Stimulated activated CD8-positive, alpha-beta memory T cell treated with anti-CD3 and anti-CD28 coated beads, Interleukin-4, amount 100 ng/mL, for 24 hours (primary cell): ENCODE results near the gene SPEM1.

ENCODE experiments used
- DNase-seq: peaks from one replicate; pipeline ENCODE4 v3.0.0-alpha.2; 2020; ENCODE audit warnings: low read depth

Gene SPEM1

DNA sequence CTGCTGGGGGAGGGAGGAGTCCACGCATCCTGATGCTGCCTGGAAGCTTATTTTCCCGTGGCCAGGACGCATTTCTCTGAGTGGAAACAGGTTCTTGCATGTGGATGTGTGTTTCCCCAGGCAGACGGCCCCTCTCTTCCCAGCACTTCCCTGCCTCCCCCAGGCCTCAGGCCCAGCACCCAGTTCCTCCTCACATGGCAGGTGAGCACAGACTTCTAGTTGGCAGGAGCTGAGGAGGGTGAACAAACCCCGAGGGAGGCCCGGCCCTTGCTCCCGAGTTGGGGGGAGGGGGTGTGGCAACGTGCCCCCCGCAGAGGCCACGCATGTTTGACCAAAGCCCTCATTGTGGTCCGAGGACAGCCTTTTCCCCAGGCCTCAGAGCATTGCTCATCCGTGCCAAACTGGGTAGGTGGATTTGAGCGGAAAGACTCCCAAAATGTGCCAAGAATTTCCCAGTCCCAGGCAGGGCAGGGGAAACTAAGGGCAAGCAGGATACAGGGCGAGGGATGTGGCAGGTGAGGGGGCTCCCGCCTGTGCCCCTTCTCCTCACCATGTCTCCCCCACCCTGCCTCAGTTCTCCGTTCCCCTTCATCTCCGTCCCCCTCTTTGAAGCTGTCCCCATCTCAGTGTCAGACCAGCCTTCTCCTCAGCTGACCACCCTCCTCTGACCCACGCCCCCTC, 1.5 kb upstream of the SPEM1 start:
- no peak for DNase-seq

- DNase-seq: no peak
Observed at GRCh38 chr17:7421186-7421585, 1.1 kb downstream of the SPEM1 start.

- DNase-seq: no peak
Observed at GRCh38 chr17:7423679-7424078, 3.6 kb downstream of the SPEM1 start.

- DNase-seq: no peak
Observed at GRCh38 chr17:7425316-7425715, 5.2 kb downstream of the SPEM1 start, which contains the start of gene SPEM2. Gene SPEM2, plus strand, starts transcription at chr17:7425616. Its CDS starts 73 bp downstream, at chr17:7425689.

GRCh38 chr17:7425756-7426155, 5.6 kb downstream of the SPEM1 start:
- DNase-seq: no peak

GRCh38 chr17:7426203-7426863, 6.2 kb downstream of the SPEM1 start:
- no peak for DNase-seq

DNA sequence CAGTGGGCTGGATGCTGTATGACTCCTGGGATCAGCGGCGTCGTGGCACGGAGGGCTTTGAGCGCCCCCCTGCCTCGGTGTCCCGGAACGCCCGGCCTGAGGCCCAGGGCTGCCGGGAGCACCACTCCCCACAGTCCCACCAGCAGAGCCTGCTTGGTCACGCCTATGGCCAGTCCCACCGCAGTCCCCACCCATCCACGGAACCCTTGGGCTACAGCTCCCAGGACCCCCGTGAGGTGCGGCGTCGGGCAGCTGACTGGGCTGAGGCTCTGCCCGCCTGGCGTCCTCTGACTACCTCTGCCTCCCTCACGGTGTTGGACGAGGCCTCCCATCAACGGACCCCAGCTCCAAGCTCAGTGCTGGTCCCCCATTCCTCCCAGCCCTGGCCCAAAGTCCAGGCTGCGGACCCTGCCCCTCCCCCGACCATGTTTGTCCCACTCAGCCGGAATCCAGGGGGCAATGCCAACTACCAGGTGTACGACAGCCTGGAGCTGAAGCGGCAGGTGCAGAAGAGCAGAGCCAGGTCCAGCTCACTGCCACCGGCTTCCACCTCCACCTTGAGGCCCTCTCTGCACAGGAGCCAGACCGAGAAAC, 6.9 kb downstream of the SPEM1 start:
- DNase-seq: no peak

DNA sequence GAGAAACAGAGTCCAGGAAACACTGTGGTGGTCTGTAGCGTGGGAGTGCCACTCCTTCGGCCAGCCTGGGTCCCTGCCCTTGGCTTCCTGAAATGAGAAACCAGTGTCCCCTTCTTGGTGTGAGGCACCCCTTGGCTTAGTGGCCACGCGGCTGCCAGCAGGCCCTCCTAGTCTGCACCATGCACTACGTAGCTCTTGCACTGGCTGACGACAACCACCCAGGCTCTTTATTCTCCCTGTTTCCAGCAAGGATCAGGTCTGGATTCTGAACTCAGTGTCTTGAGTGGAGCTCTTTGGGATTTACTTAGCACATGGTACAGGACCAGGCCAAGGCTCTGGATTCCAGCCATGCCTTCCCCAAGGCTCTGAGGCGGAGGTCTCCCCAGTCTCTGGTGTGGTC, 7.4 kb downstream of the SPEM1 start:
- no peak for DNase-seq

- DNase-seq: no peak
Observed at GRCh38 chr17:7428557-7428956, 8.4 kb downstream of the SPEM1 start, which contains the start of gene SPEM3. Gene SPEM3, plus strand, starts transcription at chr17:7428857. Its CDS starts 46 bp downstream, at chr17:7428903.

DNA sequence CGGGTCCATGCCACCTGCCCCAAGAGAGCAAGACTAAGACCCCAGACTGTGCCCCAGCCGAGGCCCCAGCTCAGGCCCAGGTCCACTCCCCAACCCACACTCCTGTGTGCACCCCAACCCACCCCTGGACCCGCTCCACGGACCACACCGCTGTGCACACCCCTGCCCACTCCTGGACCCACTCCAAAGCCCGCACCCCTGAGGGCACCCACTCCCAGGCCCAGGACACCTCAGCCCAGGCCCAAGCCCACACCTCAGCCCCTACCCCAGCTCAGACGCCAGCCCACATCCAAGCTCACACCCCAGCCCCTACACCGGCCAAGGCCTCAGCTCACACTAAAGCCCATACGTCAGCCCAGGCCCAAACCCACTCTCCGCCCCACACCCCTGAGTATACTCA, 9.6 kb downstream of the SPEM1 start:
- DNase-seq: no peak

- DNase-seq: no peak
Observed at GRCh38 chr17:7431231-7431630, 11.1 kb downstream of the SPEM1 start.

- no peak for DNase-seq
Observed at GRCh38 chr17:7432296-7432695, 12.2 kb downstream of the SPEM1 start.

DNA sequence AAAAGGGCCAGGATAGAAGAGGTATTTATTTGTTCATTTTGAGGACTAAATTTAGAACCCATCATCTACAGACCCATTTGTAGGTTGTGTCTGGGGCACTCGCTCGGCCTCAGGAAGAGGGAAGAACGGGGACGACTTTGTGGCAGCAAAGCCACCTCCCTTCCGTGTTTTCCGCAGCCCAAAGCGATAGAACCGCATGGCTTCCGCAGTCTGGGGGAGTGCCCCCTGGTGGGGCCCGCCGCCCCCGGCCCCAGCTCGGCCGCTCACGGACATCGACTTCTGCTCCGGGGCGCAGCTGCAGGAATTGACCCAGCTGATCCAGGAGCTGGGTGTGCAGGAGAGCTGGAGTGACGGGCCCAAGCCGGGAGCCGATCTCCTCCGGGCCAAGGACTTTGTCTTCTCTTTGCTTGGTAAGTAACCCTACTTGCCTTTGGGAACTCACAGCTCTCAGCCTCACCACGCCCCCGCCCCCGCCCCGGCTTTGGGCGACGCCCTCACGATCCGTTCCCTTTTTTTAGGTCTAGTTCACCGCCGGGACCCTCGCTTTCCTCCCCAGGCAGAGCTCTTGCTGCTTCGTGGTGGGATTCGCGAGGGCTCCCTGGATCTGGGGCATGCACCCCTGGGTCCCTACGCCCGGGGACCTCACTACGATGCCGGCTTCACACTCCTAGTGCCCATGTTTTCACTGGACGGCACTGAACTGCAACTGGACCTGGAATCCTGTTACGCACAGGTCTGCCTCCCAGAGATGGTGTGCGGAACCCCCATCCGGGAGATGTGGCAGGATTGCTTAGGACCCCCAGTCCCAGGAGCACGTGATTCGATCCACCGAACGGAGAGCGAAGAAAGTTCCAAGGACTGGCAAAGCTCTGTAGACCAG, 15.8 kb downstream of the SPEM1 start:
- DNase-seq: no peak

DNA sequence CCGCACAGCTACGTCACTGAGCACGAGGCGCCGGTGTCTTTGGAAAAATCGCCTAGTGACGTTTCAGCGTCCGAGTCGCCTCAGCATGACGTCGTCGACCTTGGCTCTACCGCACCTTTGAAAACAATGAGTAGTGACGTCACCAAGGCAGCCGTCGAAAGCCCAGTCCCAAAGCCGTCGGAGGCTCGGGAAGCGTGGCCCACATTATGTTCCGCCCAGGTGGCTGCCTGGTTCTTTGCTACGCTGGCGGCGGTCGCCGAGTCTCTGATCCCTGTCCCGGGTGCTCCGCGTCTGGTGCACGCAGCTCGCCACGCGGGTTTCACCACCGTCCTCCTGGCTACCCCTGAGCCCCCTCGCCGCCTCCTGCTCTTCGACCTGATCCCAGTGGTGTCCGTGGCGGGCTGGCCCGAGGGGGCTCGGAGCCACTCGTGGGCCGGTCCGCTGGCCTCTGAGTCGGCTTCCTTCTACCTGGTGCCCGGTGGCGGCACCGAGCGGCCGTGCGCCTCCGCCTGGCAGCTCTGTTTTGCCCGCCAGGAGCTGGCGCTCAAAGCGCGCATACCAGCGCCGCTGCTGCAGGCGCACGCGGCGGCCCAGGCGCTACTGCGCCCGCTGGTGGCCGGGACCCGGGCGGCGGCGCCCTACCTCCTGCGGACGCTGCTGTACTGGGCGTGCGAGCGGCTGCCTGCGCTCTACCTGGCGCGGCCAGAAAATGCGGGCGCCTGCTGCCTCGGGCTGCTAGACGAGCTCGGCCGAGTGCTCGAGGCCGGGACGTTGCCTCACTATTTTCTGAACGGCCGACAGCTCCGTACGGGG, 16.6 kb downstream of the SPEM1 start:
- peak; percentile 70 for DNase-seq

DNA sequence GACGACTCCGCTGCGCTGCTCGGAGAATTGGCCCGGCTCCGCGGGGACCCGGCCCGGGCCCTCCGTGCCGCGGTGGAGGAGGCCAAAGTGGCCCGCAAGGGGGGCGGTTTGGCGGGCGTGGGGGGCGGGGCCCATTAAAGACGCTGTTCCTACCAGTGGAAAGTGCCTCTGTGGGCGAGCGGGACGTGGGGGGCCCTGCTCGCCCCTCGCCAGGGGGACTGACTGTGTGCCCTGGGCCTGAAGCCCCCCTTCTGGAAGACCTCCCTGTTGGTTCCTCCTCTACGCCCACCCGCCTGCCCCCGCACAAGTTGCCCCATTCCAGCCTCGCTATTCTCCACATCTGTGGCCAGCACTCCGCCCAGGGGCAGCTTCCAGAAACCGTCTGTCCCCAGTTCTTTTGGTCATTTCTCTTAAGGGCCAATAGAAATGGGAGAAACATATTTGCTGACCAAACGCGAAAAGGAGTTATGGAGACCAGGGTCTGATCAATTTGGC, 17.3 kb downstream of the SPEM1 start:
- DNase-seq: no peak

GRCh38 chr17:7437950-7438614, 18.0 kb downstream of the SPEM1 start:
- peak; percentile 56 for DNase-seq

GRCh38 chr17:7438656-7439460, 18.7 kb downstream of the SPEM1 start:
- no peak for DNase-seq

DNA sequence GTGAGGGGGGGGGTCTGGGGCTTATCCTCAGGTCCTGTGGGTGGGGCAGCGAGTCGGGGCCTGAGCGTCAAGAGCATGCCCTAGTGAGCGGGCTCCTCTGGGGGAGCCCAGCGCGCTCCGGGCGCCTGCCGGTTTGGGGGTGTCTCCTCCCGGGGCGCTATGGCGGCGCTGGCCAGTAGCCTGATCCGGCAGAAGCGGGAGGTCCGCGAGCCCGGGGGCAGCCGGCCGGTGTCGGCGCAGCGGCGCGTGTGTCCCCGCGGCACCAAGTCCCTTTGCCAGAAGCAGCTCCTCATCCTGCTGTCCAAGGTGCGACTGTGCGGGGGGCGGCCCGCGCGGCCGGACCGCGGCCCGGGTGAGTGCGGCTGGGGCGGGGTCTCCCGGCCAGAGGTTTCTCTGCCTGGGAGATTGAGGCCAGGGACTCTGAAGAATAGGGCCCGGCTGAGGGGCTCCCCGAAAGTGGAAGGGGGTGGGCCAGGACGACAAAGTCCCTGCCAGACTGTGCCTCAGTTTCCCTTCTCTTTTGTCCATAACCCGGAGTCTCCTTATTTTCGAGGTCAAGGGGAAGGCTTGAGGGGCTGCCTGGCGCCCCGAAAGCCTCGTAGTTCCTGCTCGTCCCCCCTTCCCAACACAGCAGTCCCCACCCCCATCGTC, 19.5 kb downstream of the SPEM1 start, which contains the start of gene FGF11:
Gene FGF11 (plus strand): TSS at position 51 of the 651 bp plus-strand sequence. CDS start 109 bp downstream, at position 160.
- no peak for DNase-seq
